ENCODE results near the gene C6orf58. TPM values are rescaled to one million over a fixed set of nuclear protein-coding genes. Genes with fewer than 3 reads are reported as not detected.

C6orf58 gene
- total and polyA plus RNA-seq, 2 donors: 0.05 to 0.25 TPM

GRCh38 chr6:127618729-127619128, 41.8 kb downstream of the C6orf58 start:
- Histone ChIP-seq H3K4me1 (ENCODE audit: control insufficient read depth in 2 of 2, insufficient read depth in 2 of 2, low read length in 2 of 2) (no peaks in the 10 kb centered on the region), H3K36me3 (ENCODE audit: control insufficient read depth in 2 of 2, insufficient read depth in 2 of 2, low read length in 1 of 2) (no peaks in the 10 kb centered on the region), H3K27me3 (ENCODE audit: control insufficient read depth in 2 of 2, insufficient read depth in 1 of 2, low read length in 1 of 2) (no peaks in the 10 kb centered on the region), H3K4me3 (ENCODE audit: low read length in 2 of 2) (no peak overlapping the region), H3K9me3 (ENCODE audit: control insufficient read depth in 2 of 2, insufficient read depth in 1 of 2, low read length in 1 of 2) (no peaks in the 10 kb centered on the region), H3K27ac (ENCODE audit: low read depth in 1 of 2, low read length in 1 of 2) (no peak overlapping the region)
- WGBS: 84% methylated on average over 5 of the region's 5 CpGs
- no peak for DNase-seq (ENCODE audit: low read depth in 6 of 9, low spot score in 9 of 9)

GRCh38 chr6:127630800-127631199, 53.8 kb downstream of the C6orf58 start:
- no peak overlapping the region for H3K27ac ChIP-seq (ENCODE audit: low read depth in 1 of 2, low read length in 1 of 2)
- DNase-seq (ENCODE audit: low read depth in 6 of 9, low spot score in 9 of 9): no peak
- H3K9me3 ChIP-seq (ENCODE audit: control insufficient read depth in 2 of 2, insufficient read depth in 1 of 2, low read length in 1 of 2): no peaks in the 10 kb centered on the region
- no peaks in the 10 kb centered on the region for H3K4me1 ChIP-seq (ENCODE audit: control insufficient read depth in 2 of 2, insufficient read depth in 2 of 2, low read length in 2 of 2)
- H3K27me3 ChIP-seq (ENCODE audit: control insufficient read depth in 2 of 2, insufficient read depth in 1 of 2, low read length in 1 of 2): no peaks in the 10 kb centered on the region
- WGBS: 90% methylated on average over 1 of the region's 1 CpG
- no peaks in the 10 kb centered on the region for H3K36me3 ChIP-seq (ENCODE audit: control insufficient read depth in 2 of 2, insufficient read depth in 2 of 2, low read length in 1 of 2)
- H3K4me3 ChIP-seq (ENCODE audit: low read length in 2 of 2): no peak overlapping the region

GRCh38 chr6:127634178-127634577, 57.2 kb downstream of the C6orf58 start:
- Histone ChIP-seq H3K4me3 (ENCODE audit: low read length in 2 of 2) (no peak overlapping the region), H3K27me3 (ENCODE audit: control insufficient read depth in 2 of 2, insufficient read depth in 1 of 2, low read length in 1 of 2) (no peaks in the 10 kb centered on the region), H3K27ac (ENCODE audit: low read depth in 1 of 2, low read length in 1 of 2) (no peak overlapping the region), H3K4me1 (ENCODE audit: control insufficient read depth in 2 of 2, insufficient read depth in 2 of 2, low read length in 2 of 2) (no peaks in the 10 kb centered on the region), H3K36me3 (ENCODE audit: control insufficient read depth in 2 of 2, insufficient read depth in 2 of 2, low read length in 1 of 2) (no peaks in the 10 kb centered on the region), H3K9me3 (ENCODE audit: control insufficient read depth in 2 of 2, insufficient read depth in 1 of 2, low read length in 1 of 2) (no peaks in the 10 kb centered on the region)
- no peak for DNase-seq (ENCODE audit: low read depth in 6 of 9, low spot score in 9 of 9)

- no peaks in the 10 kb centered on the region for H3K36me3 ChIP-seq (ENCODE audit: control insufficient read depth in 2 of 2, insufficient read depth in 2 of 2, low read length in 1 of 2)
- H3K27ac ChIP-seq (ENCODE audit: low read depth in 1 of 2, low read length in 1 of 2): no peak overlapping the region
- WGBS: 92% methylated on average over 4 of the region's 4 CpGs
- H3K9me3 ChIP-seq (ENCODE audit: control insufficient read depth in 2 of 2, insufficient read depth in 1 of 2, low read length in 1 of 2): no peaks in the 10 kb centered on the region
- H3K27me3 ChIP-seq (ENCODE audit: control insufficient read depth in 2 of 2, insufficient read depth in 1 of 2, low read length in 1 of 2): no peaks in the 10 kb centered on the region
- no peaks in the 10 kb centered on the region for H3K4me1 ChIP-seq (ENCODE audit: control insufficient read depth in 2 of 2, insufficient read depth in 2 of 2, low read length in 2 of 2)
- H3K4me3 ChIP-seq (ENCODE audit: low read length in 2 of 2): no peak overlapping the region
- DNase-seq (ENCODE audit: low read depth in 6 of 9, low spot score in 9 of 9): no peak
Measured at GRCh38 chr6:127635091-127635490, 58.1 kb downstream of the C6orf58 start.

- 70% methylated on average over 5 of the region's 5 CpGs for WGBS
Measured at GRCh38 chr6:127637830-127638409, 60.9 kb downstream of the C6orf58 start.

More at GRCh38 chr6:127637830-127638409, 60.9 kb downstream of the C6orf58 start:
- DNase-seq (ENCODE audit: low read depth in 6 of 9, low spot score in 9 of 9): no peak
- Histone ChIP-seq H3K27me3 (ENCODE audit: control insufficient read depth in 2 of 2, insufficient read depth in 1 of 2, low read length in 1 of 2) (peaks cover 0 to 5% of the 10 kb centered on the region in 2 donors), H3K36me3 (ENCODE audit: control insufficient read depth in 2 of 2, insufficient read depth in 2 of 2, low read length in 1 of 2) (no peaks in the 10 kb centered on the region), H3K4me3 (ENCODE audit: low read length in 2 of 2) (no peak overlapping the region), H3K4me1 (ENCODE audit: control insufficient read depth in 2 of 2, insufficient read depth in 2 of 2, low read length in 2 of 2) (no peaks in the 10 kb centered on the region), H3K9me3 (ENCODE audit: control insufficient read depth in 2 of 2, insufficient read depth in 1 of 2, low read length in 1 of 2) (no peaks in the 10 kb centered on the region), H3K27ac (ENCODE audit: low read depth in 1 of 2, low read length in 1 of 2) (no peak overlapping the region)

Other genes starting within 250 kb of the C6orf58 start
- 54.8 TPM for gene ECHDC1, start 233.6 kb upstream of the C6orf58 start, total RNA-seq
- 51.5 TPM for gene ECHDC1, start 233.6 kb upstream of the C6orf58 start, polyA plus RNA-seq
- gene KIAA0408, start 117.8 kb upstream of the C6orf58 start, total RNA-seq: 0.52 TPM
- gene KIAA0408, start 117.8 kb upstream of the C6orf58 start, polyA plus RNA-seq: 1.0 TPM